Neural crest cell (in vitro differentiated cells): Measurements from ENCODE around the gene RUNX1. TPM values are rescaled to one million over a fixed set of nuclear protein-coding genes. Genes with fewer than 3 reads are reported as not detected.

Experiments
- DNase-seq: peaks from one replicate; pipeline ENCODE4 v3.0.0; 2021; ENCODE audit warnings: low read depth, mixed read lengths, low spot score
- H3K27ac Mint-ChIP-seq: one replicate; pipeline ENCODE4 v1.8.0; 2021; ENCODE audit warnings: mild to moderate bottlenecking, mixed read lengths; ENCODE audit not compliant: unreplicated experiment
- H3K27me3 Mint-ChIP-seq: 2 replicates; pipeline ENCODE4 v1.8.0; 2021; ENCODE audit warnings: low read depth, mild to moderate bottlenecking, mixed read lengths
- H3K36me3 Mint-ChIP-seq: 2 replicates; pipeline ENCODE4 v1.8.0; 2021; ENCODE audit warnings: low read depth, mild to moderate bottlenecking, mixed read lengths
- H3K4me1 Mint-ChIP-seq: 2 replicates; pipeline ENCODE4 v1.8.0; 2021; ENCODE audit warnings: mixed read lengths
- H3K4me3 Mint-ChIP-seq: one replicate; pipeline ENCODE4 v1.8.0; 2021; ENCODE audit warnings: mild to moderate bottlenecking, mixed read lengths
- H3K9me3 Mint-ChIP-seq: 2 replicates; pipeline ENCODE4 v1.8.0; 2021; ENCODE audit warnings: mixed read lengths
- CTCF ChIP-seq: fragments of 200-600 bp; sonication (generic); conservative IDR thresholded peaks from 2 replicates; pipeline ENCODE4 v1.5.0; 2021; ENCODE audit warnings: antibody characterized with exemption, mild to moderate bottlenecking
- total RNA-seq: library from RNA; stranded (reverse); gene quantifications from 2 replicates; pipeline ENCODE4 v1.2.1, GENCODE V29; 2021

Gene RUNX1
- total RNA-seq, 1 donor from 2014 or later, result 0.63 TPM

- DNase-seq, result no peak
- TF ChIP-seq CTCF, result no peak
- Mint-ChIP-seq H3K9me3 (no peaks in the 10 kb centered on the region), H3K36me3 (no peaks in the 10 kb centered on the region), H3K4me3 (no peak overlapping the region), H3K27ac (no peak overlapping the region), H3K27me3 (peaks cover 2% of the 10 kb centered on the region), H3K4me1 (peaks cover 3% of the 10 kb centered on the region)
Observed at GRCh38 chr21:34790341-34790740, 258.8 kb downstream of the RUNX1 start.

- H3K27me3 Mint-ChIP-seq, result no peaks in the 10 kb centered on the region
- DNase-seq, result no peak
- H3K4me3 Mint-ChIP-seq, result no peak overlapping the region
- no peak for TF ChIP-seq CTCF
- H3K9me3 Mint-ChIP-seq, result no peaks in the 10 kb centered on the region
- H3K36me3 Mint-ChIP-seq, result no peaks in the 10 kb centered on the region
- peak overlapping the region; percentile 64 for H3K27ac Mint-ChIP-seq
- no peaks in the 10 kb centered on the region for H3K4me1 Mint-ChIP-seq
Observed at GRCh38 chr21:34788879-34789278, 260.2 kb downstream of the RUNX1 start.

- Mint-ChIP-seq H3K36me3 (no peaks in the 10 kb centered on the region), H3K27ac (no peak overlapping the region), H3K4me3 (no peak overlapping the region), H3K27me3 (no peaks in the 10 kb centered on the region), H3K4me1 (no peaks in the 10 kb centered on the region), H3K9me3 (peaks cover 3% of the 10 kb centered on the region)
- TF ChIP-seq CTCF, result no peak
- DNase-seq, result no peak
Observed at GRCh38 chr21:34783815-34784214, 265.3 kb downstream of the RUNX1 start.

GRCh38 chr21:34782506-34783360, 266.4 kb downstream of the RUNX1 start:
- peaks cover 3% of the 10 kb centered on the region for H3K9me3 Mint-ChIP-seq
- H3K36me3 Mint-ChIP-seq, result no peaks in the 10 kb centered on the region
- no peak for TF ChIP-seq CTCF
- no peaks in the 10 kb centered on the region for H3K27me3 Mint-ChIP-seq
- no peaks in the 10 kb centered on the region for H3K4me1 Mint-ChIP-seq
- no peak overlapping the region for H3K4me3 Mint-ChIP-seq
- DNase-seq, result no peak
- H3K27ac Mint-ChIP-seq, result no peak overlapping the region

- no peak for DNase-seq
- no peaks in the 10 kb centered on the region for H3K4me1 Mint-ChIP-seq
- H3K27ac Mint-ChIP-seq, result no peak overlapping the region
- peaks cover 3% of the 10 kb centered on the region for H3K9me3 Mint-ChIP-seq
- H3K27me3 Mint-ChIP-seq, result no peaks in the 10 kb centered on the region
- TF ChIP-seq CTCF, result no peak
- no peak overlapping the region for H3K4me3 Mint-ChIP-seq
- no peaks in the 10 kb centered on the region for H3K36me3 Mint-ChIP-seq
Observed at GRCh38 chr21:34781526-34781925, 267.6 kb downstream of the RUNX1 start.
